Uterus (tissue), 4 donors: ENCODE results near the gene OTOP2. TPM values are rescaled to one million over a fixed set of nuclear protein-coding genes. Genes with fewer than 3 reads are reported as not detected.

Source experiments
- DNase-seq, 2 donors: peaks; one replicate each; pipeline ENCODE4 v3.0.0-alpha.2; 2019 to 2020
- H3K27ac ChIP-seq, 2 donors: fragments of 200-600 bp; sonication (generic); 1 replicate in 1 of 2; 2 replicates in 1 of 2; pipeline ENCODE4 v1.5.1; 2016 to 2018
- H3K27me3 ChIP-seq, 2 donors: fragments of 200-600 bp; sonication (generic); one replicate each; pipeline ENCODE4 v1.5.1; 2018 to 2019; ENCODE audit warnings: control low read depth in 1 of 2
- H3K36me3 ChIP-seq, 2 donors: fragments of 200-600 bp; sonication (generic); one replicate each; pipeline ENCODE4 v1.5.1; 2019; ENCODE audit warnings: control low read depth in 1 of 2
- H3K4me1 ChIP-seq, 2 donors: fragments of 200-600 bp; sonication (generic); one replicate each; pipeline ENCODE4 v1.5.1; 2018 to 2019; ENCODE audit warnings: control low read depth in 1 of 2
- H3K4me3 ChIP-seq, 2 donors: fragments of 200-600 bp; sonication (generic); 1 replicate in 1 of 2; 2 replicates in 1 of 2; pipeline ENCODE4 v1.5.1; 2018 to 2019; ENCODE audit warnings: mild to moderate bottlenecking in 1 of 2
- H3K9me3 ChIP-seq, 2 donors: fragments of 200-600 bp; sonication (generic); one replicate each; pipeline ENCODE4 v1.5.1; 2019; ENCODE audit warnings: control low read depth in 1 of 2
- POLR2A ChIP-seq, 2 donors: fragments of 450-650 bp; IDR thresholded peaks; one replicate each; pipeline ENCODE4 v1.6.1; 2016; ENCODE audit warnings: antibody characterized with exemption in 2 of 2, mild to moderate bottlenecking in 1 of 2, moderate library complexity in 1 of 2
- intact Hi-C: fragments of 100-400 bp; cut with DNase I; formaldehyde crosslinking; loops from one replicate; pipeline ENCODE4 v1.15.1; 2023; ENCODE audit warnings: low total_unique reads
- total RNA-seq, 4 donors: library from RNA; depleted of rRNA in 3 of 4; stranded (reverse); fragments of >200 nt in 3 of 4; gene quantifications; one replicate each; pipeline versions ENCODE4 v1.1.0 to v1.2.4, GENCODE V29; 2014 to 2023
- TF ChIP-seq, protein P1 (sequence below), 4 experiments: fragments of 200-600 bp in 2 of 4; fragments of 450-650 bp in 2 of 4; sonication (generic) in 2 of 4; IDR thresholded peaks; one replicate each; pipeline ENCODE4 v1.5.1; 2016 to 2019; ENCODE audit warnings: antibody characterized with exemption in 4 of 4, mild to moderate bottlenecking in 2 of 4, moderate library complexity in 1 of 4
- donor health status: DM: yes; HTN: yes; CAD: no.

The OTOP2 gene
- total RNA-seq, 4 donors from 2014 or later: 0.46 TPM; not detected in 3

DNA sequence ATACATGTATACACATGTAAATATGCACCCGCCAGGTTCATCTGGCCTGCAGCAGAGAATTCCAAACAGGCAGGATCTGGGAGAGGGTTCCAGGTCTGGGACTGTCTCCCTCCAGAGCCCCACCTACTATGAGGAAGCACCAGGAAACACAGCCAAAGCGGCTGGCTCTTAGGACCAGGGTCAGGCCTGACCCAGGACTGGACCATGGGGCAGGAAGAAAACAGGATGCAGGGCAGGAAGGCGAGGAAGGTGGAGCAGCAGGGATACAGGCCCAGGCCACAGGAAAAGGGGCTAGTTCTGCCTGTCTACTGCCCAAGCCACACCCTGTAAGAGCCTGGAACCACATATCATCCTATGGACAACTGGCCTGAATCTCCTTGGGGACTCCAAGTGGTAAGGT is 46.3 kb downstream of the OTOP2 start:
- DNase-seq: no peak
- peak in 1 of 2 donors; percentile 9 for TF ChIP-seq POLR2A (IDR thresholded peaks at IDR 0.05)
- TF ChIP-seq, protein P1, sequence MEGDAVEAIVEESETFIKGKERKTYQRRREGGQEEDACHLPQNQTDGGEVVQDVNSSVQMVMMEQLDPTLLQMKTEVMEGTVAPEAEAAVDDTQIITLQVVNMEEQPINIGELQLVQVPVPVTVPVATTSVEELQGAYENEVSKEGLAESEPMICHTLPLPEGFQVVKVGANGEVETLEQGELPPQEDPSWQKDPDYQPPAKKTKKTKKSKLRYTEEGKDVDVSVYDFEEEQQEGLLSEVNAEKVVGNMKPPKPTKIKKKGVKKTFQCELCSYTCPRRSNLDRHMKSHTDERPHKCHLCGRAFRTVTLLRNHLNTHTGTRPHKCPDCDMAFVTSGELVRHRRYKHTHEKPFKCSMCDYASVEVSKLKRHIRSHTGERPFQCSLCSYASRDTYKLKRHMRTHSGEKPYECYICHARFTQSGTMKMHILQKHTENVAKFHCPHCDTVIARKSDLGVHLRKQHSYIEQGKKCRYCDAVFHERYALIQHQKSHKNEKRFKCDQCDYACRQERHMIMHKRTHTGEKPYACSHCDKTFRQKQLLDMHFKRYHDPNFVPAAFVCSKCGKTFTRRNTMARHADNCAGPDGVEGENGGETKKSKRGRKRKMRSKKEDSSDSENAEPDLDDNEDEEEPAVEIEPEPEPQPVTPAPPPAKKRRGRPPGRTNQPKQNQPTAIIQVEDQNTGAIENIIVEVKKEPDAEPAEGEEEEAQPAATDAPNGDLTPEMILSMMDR (IDR thresholded peaks at IDR 0.05): no peak
- intact Hi-C loops: no loop called here
- peak overlapping the region in 1 of 2 donors; percentile 44 for H3K27ac ChIP-seq
- no peaks in the 10 kb centered on the region for H3K36me3 ChIP-seq
- H3K4me1 ChIP-seq: peaks cover 0 to 11% of the 10 kb centered on the region in 2 donors
- no peak overlapping the region for H3K4me3 ChIP-seq
- no peaks in the 10 kb centered on the region for H3K9me3 ChIP-seq
- H3K27me3 ChIP-seq: peaks cover 0 to 4% of the 10 kb centered on the region in 2 donors

DNA sequence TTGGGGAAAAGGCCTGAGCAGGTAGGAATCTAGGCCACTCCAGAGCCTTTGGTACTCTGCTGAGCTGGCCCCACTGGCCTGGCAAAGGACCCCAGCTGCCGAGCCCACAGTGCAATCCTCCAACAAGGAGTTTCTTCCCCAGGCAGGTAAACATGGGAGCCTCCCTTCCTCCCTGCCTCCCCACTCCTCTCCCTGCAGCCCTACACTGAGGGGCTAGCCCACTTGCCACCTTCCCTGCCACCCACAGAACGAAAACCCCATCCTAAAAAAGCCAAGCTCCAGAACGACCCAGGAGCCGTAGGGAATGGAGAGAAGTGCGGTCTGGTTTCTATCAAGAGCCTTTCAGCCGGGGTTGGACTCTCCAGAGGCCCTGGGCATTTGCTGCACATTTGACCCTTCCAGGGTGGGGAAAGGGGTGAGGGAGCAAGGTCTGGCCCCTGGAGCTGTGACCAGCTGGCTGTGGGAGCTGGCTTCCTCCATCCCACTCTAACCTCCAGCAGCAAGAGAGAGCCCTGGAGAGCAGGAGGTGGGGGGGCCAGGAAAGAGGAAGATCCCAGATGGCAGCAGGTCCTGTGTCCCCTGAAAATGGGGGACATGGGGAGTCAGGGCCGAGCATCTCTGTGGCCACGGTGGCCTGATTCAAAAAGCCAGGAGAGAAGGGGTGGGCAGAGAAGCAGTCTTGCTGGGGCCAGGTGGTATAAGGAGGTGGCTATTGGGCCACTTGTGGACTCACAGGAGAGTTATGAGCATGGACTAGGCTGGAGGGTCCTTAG is 47.2 kb downstream of the OTOP2 start:
- Histone ChIP-seq H3K4me1 (peaks cover 0 to 11% of the 10 kb centered on the region in 2 donors), H3K27ac (peak overlapping the region in 1 of 2 donors; percentile 44), H3K27me3 (peaks cover 0 to 4% of the 10 kb centered on the region in 2 donors), H3K36me3 (no peaks in the 10 kb centered on the region), H3K4me3 (no peak overlapping the region), H3K9me3 (no peaks in the 10 kb centered on the region)
- TF ChIP-seq, protein P1 (IDR thresholded peaks at IDR 0.05): no peak
- no peak for TF ChIP-seq POLR2A (IDR thresholded peaks at IDR 0.05)
- no peak for DNase-seq
- intact Hi-C loops: no loop called here

DNA sequence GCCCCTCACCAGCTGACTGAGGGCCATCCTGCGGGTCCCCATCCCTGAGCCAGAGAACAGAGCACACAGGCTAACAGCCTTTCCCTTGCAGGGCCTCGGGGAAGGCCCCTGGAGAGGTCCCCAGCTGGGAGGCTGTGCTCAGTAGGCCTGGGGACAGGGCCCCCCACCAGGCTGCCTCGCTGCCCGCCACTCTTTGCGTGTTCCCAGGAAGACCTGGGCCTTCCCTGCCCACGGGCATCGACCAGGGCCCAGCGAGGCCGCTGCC is 47.7 kb downstream of the OTOP2 start:
- H3K27ac ChIP-seq: peak overlapping the region in 1 of 2 donors; percentile 44
- intact Hi-C loops: no loop called here

DNA sequence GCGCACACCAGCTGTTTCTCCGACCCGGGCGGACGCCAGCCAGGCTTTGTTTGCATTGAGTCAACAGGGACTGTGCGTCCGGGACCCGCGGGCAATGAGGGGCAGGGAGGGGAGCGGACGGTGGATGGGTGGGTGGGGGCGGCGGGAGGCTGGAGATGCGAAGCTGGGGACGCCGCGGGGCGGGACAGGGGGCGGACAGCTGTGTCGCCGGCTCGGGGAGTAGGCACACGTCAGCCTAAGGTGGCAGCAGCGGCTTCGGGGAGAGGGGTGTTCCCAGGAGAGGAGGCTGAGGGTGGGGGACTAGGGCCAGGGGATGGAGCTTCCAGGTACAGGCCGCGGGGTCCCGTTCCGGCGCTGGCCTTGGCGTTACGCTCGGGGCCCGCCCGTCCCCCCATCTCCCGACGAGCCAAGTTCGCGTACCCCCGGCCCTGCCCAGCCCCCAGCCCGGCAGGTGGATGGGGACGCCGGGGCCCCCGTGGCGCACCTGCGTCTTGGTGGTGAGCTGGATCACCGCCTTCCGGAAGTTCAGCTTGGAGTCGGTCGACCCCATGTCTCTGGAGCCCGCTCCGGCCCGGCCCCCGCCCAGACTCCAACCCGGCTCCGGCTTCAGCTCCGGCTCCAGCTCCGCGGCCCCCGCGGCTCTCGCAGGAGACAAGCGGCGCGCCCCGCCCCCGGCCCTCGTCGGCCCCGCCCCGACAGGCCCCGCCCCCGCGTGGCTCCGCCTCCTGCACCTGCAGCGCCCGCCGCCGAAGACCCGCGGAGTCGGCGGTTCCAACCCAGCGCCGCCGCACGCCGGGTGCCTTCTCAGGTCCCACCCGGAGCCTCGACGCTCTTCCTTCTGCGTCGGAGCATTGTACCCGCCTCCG is 48.3 kb downstream of the OTOP2 start, which contains the start of gene HID1:
Gene HID1 (minus strand): TSS at position 653 of the 866 bp plus-strand sequence. CDS start 103 bp downstream, at position 550.
- Histone ChIP-seq H3K27me3 (peaks cover 0 to 4% of the 10 kb centered on the region in 2 donors), H3K4me3 (peak within 1 kb of the TSS; percentile 21 to 32), H3K4me1 (peaks cover 0 to 11% of the 10 kb centered on the region in 2 donors), H3K36me3 (no peaks in the 10 kb centered on the region), H3K27ac (peak within 1 kb of the TSS in 1 of 2 donors; percentile 44), H3K9me3 (no peaks in the 10 kb centered on the region)
- peak in 1 of 2 donors; percentile 54 for DNase-seq
- intact Hi-C loops: no loop called here
- TF ChIP-seq POLR2A (IDR thresholded peaks at IDR 0.05): peak in 1 of 2 donors; percentile 40
- TF ChIP-seq, protein P1 (IDR thresholded peaks at IDR 0.05): peak in 1 of 4 experiments; percentile 5

More for the DNA sequence above, 47.7 kb downstream of the OTOP2 start:
- peak overlapping the region; percentile 21 to 32 for H3K4me3 ChIP-seq
- H3K36me3 ChIP-seq: no peaks in the 10 kb centered on the region
- no peaks in the 10 kb centered on the region for H3K9me3 ChIP-seq
- H3K27me3 ChIP-seq: peaks cover 0 to 4% of the 10 kb centered on the region in 2 donors
- no peak for DNase-seq
- H3K4me1 ChIP-seq: peaks cover 0 to 11% of the 10 kb centered on the region in 2 donors
- no peak for TF ChIP-seq POLR2A (IDR thresholded peaks at IDR 0.05)
- TF ChIP-seq, protein P1 (IDR thresholded peaks at IDR 0.05): no peak
